ENCODE data around the gene EDA. TPM values are rescaled to one million over a fixed set of nuclear protein-coding genes. Genes with fewer than 3 reads are reported as not detected.
"Not testable (repeated sequence)": the region's sequence is repeated elsewhere in the genome, so short reads cannot be mapped to it uniquely, and the experiment has no call there.

The EDA gene
- total RNA-seq, 5 donors from 2014 or later (not counting 1 experiment from before 2014, with no cell fraction given), result 5.0 to 12.1 (median 8.2) TPM

- no peak overlapping the region for H3K27ac Mint-ChIP-seq
- Histone ChIP-seq H3K36me3 (ENCODE audit: control insufficient read depth in 2 of 2, extremely low read depth in 1 of 2, insufficient read depth in 1 of 2, low read length in 1 of 2) (no peaks in the 10 kb centered on the region), H3K27ac (ENCODE audit: low read length) (no peak overlapping the region), H3K27me3 (replicated peaks in 1 of 2; ENCODE audit: control insufficient read depth in 2 of 2, extremely low read depth in 1 of 2, insufficient read depth in 2 of 2, low read length in 1 of 2) (no peaks in the 10 kb centered on the region), H3K4me3 (ENCODE audit: control insufficient read depth in 1 of 2, extremely low read depth in 1 of 2, low read length in 1 of 2) (no peak overlapping the region), H3K9me3 (no peaks in the 10 kb centered on the region), H3K4me1 (ENCODE audit: control insufficient read depth in 1 of 2, extremely low read depth in 1 of 2, insufficient read depth in 2 of 2, low read length in 2 of 2) (no peaks in the 10 kb centered on the region)
- peaks cover 8% of the 10 kb centered on the region for H3K36me3 Mint-ChIP-seq
- H3K4me3 Mint-ChIP-seq, result no peak overlapping the region
- H3K27me3 Mint-ChIP-seq, result no peaks in the 10 kb centered on the region
- POLR2A ChIA-PET, result no interaction called here
- no peak for DNase-seq
- H3K9me3 Mint-ChIP-seq, result peaks cover 0 to 6% (median 5%) of the 10 kb centered on the region in 3 donors
- no peak for ATAC-seq (replicated peaks in 1 of 4)
- CTCF ChIA-PET, result interaction anchor here in 1 of 2 donors (0.7 kb wide), 1 partner anchor 1619 kb away, joined by 3 read pairs; no protein-coding TSS in a partner anchor
- no CpG with 5 or more reads among the region's 1 CpG for WGBS (ENCODE audit: insufficient coverage)
- H3K4me1 Mint-ChIP-seq, result peaks cover 0 to 13% (median 5%) of the 10 kb centered on the region in 3 donors
These were observed 197.8 kb downstream of the EDA start for GRCh38 chrX:69813677-69814076.

GRCh38 chrX:69815063-69815462, 199.2 kb downstream of the EDA start:
- Histone ChIP-seq H3K4me1 (ENCODE audit: control insufficient read depth in 1 of 2, extremely low read depth in 1 of 2, insufficient read depth in 2 of 2, low read length in 2 of 2) (no peaks in the 10 kb centered on the region), H3K9me3 (no peaks in the 10 kb centered on the region), H3K27me3 (replicated peaks in 1 of 2; ENCODE audit: control insufficient read depth in 2 of 2, extremely low read depth in 1 of 2, insufficient read depth in 2 of 2, low read length in 1 of 2) (no peaks in the 10 kb centered on the region), H3K27ac (ENCODE audit: low read length) (no peak overlapping the region), H3K36me3 (ENCODE audit: control insufficient read depth in 2 of 2, extremely low read depth in 1 of 2, insufficient read depth in 1 of 2, low read length in 1 of 2) (no peaks in the 10 kb centered on the region), H3K4me3 (ENCODE audit: control insufficient read depth in 1 of 2, extremely low read depth in 1 of 2, low read length in 1 of 2) (no peak overlapping the region)
- H3K4me3 Mint-ChIP-seq, result no peak overlapping the region
- peaks cover 0 to 12% (median 11%) of the 10 kb centered on the region in 3 donors for H3K9me3 Mint-ChIP-seq
- H3K36me3 Mint-ChIP-seq, result peaks cover 5% of the 10 kb centered on the region
- H3K27me3 Mint-ChIP-seq, result no peaks in the 10 kb centered on the region
- no peak for ATAC-seq (replicated peaks in 1 of 4)
- no peak for DNase-seq
- ChIA-PET CTCF (no interaction called here), POLR2A (no interaction called here)
- peaks cover 0 to 11% (median 5%) of the 10 kb centered on the region in 3 donors for H3K4me1 Mint-ChIP-seq
- no peak overlapping the region for H3K27ac Mint-ChIP-seq
- no CpG with 5 or more reads among the region's 4 CpGs for WGBS (ENCODE audit: insufficient coverage)

- no peak for DNase-seq
These were observed 199.6 kb downstream of the EDA start for GRCh38 chrX:69815519-69815918.

GRCh38 chrX:69844636-69845035, 228.7 kb downstream of the EDA start:
- Histone ChIP-seq H3K27me3 (replicated peaks in 1 of 2; ENCODE audit: control insufficient read depth in 2 of 2, extremely low read depth in 1 of 2, insufficient read depth in 2 of 2, low read length in 1 of 2) (no peaks in the 10 kb centered on the region), H3K9me3 (no peaks in the 10 kb centered on the region), H3K4me1 (ENCODE audit: control insufficient read depth in 1 of 2, extremely low read depth in 1 of 2, insufficient read depth in 2 of 2, low read length in 2 of 2) (no peaks in the 10 kb centered on the region), H3K27ac (ENCODE audit: low read length) (no peak overlapping the region), H3K36me3 (ENCODE audit: control insufficient read depth in 2 of 2, extremely low read depth in 1 of 2, insufficient read depth in 1 of 2, low read length in 1 of 2) (no peaks in the 10 kb centered on the region), H3K4me3 (ENCODE audit: control insufficient read depth in 1 of 2, extremely low read depth in 1 of 2, low read length in 1 of 2) (no peak overlapping the region)
- POLR2A ChIA-PET, result no interaction called here
- Mint-ChIP-seq H3K27me3 (no peaks in the 10 kb centered on the region), H3K4me1 (no peaks in the 10 kb centered on the region), H3K9me3 (peaks cover 0 to 4% (median 0%) of the 10 kb centered on the region in 3 donors), H3K27ac (no peak overlapping the region), H3K4me3 (no peak overlapping the region), H3K36me3 (peaks cover 7% of the 10 kb centered on the region)
- DNase-seq, result no peak
- WGBS (ENCODE audit: insufficient coverage), result no CpG with 5 or more reads among the region's 3 CpGs
- CTCF ChIA-PET, result no interaction called here
- ATAC-seq (replicated peaks in 1 of 4), result no peak

More at GRCh38 chrX:69815519-69815918, 199.6 kb downstream of the EDA start:
- Mint-ChIP-seq H3K27ac (no peak overlapping the region), H3K27me3 (no peaks in the 10 kb centered on the region), H3K36me3 (peaks cover 5% of the 10 kb centered on the region), H3K9me3 (peaks cover 0 to 12% (median 11%) of the 10 kb centered on the region in 3 donors), H3K4me3 (no peak overlapping the region), H3K4me1 (peaks cover 0 to 11% (median 5%) of the 10 kb centered on the region in 3 donors)
- 40% methylated on average over 1 of the region's 4 CpGs for WGBS (ENCODE audit: insufficient coverage)
- no peaks in the 10 kb centered on the region for H3K4me1 ChIP-seq (ENCODE audit: control insufficient read depth in 1 of 2, extremely low read depth in 1 of 2, insufficient read depth in 2 of 2, low read length in 2 of 2)
- H3K27ac ChIP-seq (ENCODE audit: low read length), result no peak overlapping the region
- H3K36me3 ChIP-seq (ENCODE audit: control insufficient read depth in 2 of 2, extremely low read depth in 1 of 2, insufficient read depth in 1 of 2, low read length in 1 of 2), result no peaks in the 10 kb centered on the region
- POLR2A ChIA-PET, result no interaction called here
- no peak overlapping the region for H3K4me3 ChIP-seq (ENCODE audit: control insufficient read depth in 1 of 2, extremely low read depth in 1 of 2, low read length in 1 of 2)
- no peaks in the 10 kb centered on the region for H3K9me3 ChIP-seq
- CTCF ChIA-PET, result no interaction called here
- no peak for ATAC-seq (replicated peaks in 1 of 4)
- no peaks in the 10 kb centered on the region for H3K27me3 ChIP-seq (replicated peaks in 1 of 2; ENCODE audit: control insufficient read depth in 2 of 2, extremely low read depth in 1 of 2, insufficient read depth in 2 of 2, low read length in 1 of 2)

GRCh38 chrX:69859999-69860398, 244.1 kb downstream of the EDA start:
- DNase-seq; H3K27ac Mint-ChIP-seq; H3K4me1 Mint-ChIP-seq; H3K27ac ChIP-seq (ENCODE audit: low read length); H3K4me3 Mint-ChIP-seq; H3K4me1 ChIP-seq (ENCODE audit: control insufficient read depth in 1 of 2, extremely low read depth in 1 of 2, insufficient read depth in 2 of 2, low read length in 2 of 2); ATAC-seq (replicated peaks in 1 of 4); H3K4me3 ChIP-seq (ENCODE audit: control insufficient read depth in 1 of 2, extremely low read depth in 1 of 2, low read length in 1 of 2); CTCF ChIA-PET; H3K9me3 ChIP-seq; POLR2A ChIA-PET; H3K27me3 ChIP-seq (replicated peaks in 1 of 2; ENCODE audit: control insufficient read depth in 2 of 2, extremely low read depth in 1 of 2, insufficient read depth in 2 of 2, low read length in 1 of 2); H3K36me3 ChIP-seq (ENCODE audit: control insufficient read depth in 2 of 2, extremely low read depth in 1 of 2, insufficient read depth in 1 of 2, low read length in 1 of 2): not testable (repeated sequence)
- Mint-ChIP-seq H3K36me3 (peaks cover 29% of the 10 kb centered on the region), H3K9me3 (peaks cover 8 to 18% (median 15%) of the 10 kb centered on the region in 3 donors), H3K27me3 (peaks cover 0 to 20% of the 10 kb centered on the region in 2 donors)

GRCh38 chrX:69876221-69876620, 260.3 kb downstream of the EDA start:
- ATAC-seq (replicated peaks in 1 of 4), result no peak
- no CpG with 5 or more reads among the region's 1 CpG for WGBS (ENCODE audit: insufficient coverage)
- Histone ChIP-seq H3K4me1 (ENCODE audit: control insufficient read depth in 1 of 2, extremely low read depth in 1 of 2, insufficient read depth in 2 of 2, low read length in 2 of 2) (no peaks in the 10 kb centered on the region), H3K9me3 (no peaks in the 10 kb centered on the region), H3K36me3 (ENCODE audit: control insufficient read depth in 2 of 2, extremely low read depth in 1 of 2, insufficient read depth in 1 of 2, low read length in 1 of 2) (no peaks in the 10 kb centered on the region), H3K4me3 (ENCODE audit: control insufficient read depth in 1 of 2, extremely low read depth in 1 of 2, low read length in 1 of 2) (no peak overlapping the region), H3K27me3 (replicated peaks in 1 of 2; ENCODE audit: control insufficient read depth in 2 of 2, extremely low read depth in 1 of 2, insufficient read depth in 2 of 2, low read length in 1 of 2) (no peaks in the 10 kb centered on the region), H3K27ac (ENCODE audit: low read length) (no peak overlapping the region)
- H3K9me3 Mint-ChIP-seq, result peaks cover 0 to 19% (median 0%) of the 10 kb centered on the region in 3 donors
- H3K4me1 Mint-ChIP-seq, result no peaks in the 10 kb centered on the region
- DNase-seq, result no peak
- ChIA-PET CTCF (no interaction called here), POLR2A (no interaction called here)
- peaks cover 0 to 3% of the 10 kb centered on the region in 2 donors for H3K27me3 Mint-ChIP-seq
- no peak overlapping the region for H3K4me3 Mint-ChIP-seq
- peaks cover 7% of the 10 kb centered on the region for H3K36me3 Mint-ChIP-seq
- no peak overlapping the region for H3K27ac Mint-ChIP-seq

GRCh38 chrX:69884210-69884609, 268.3 kb downstream of the EDA start:
- H3K36me3 ChIP-seq (ENCODE audit: control insufficient read depth in 2 of 2, extremely low read depth in 1 of 2, insufficient read depth in 1 of 2, low read length in 1 of 2), result no peaks in the 10 kb centered on the region
- H3K9me3 ChIP-seq, result no peaks in the 10 kb centered on the region
- no CpG with 5 or more reads among the region's 1 CpG for WGBS (ENCODE audit: insufficient coverage)
- H3K4me3 Mint-ChIP-seq, result no peak overlapping the region
- DNase-seq (no peak), ATAC-seq (replicated peaks in 1 of 4) (no peak)
- no peak overlapping the region for H3K4me3 ChIP-seq (ENCODE audit: control insufficient read depth in 1 of 2, extremely low read depth in 1 of 2, low read length in 1 of 2)
- H3K4me1 Mint-ChIP-seq, result no peaks in the 10 kb centered on the region
- no peak overlapping the region for H3K27ac Mint-ChIP-seq
- peaks cover 7 to 32% (median 10%) of the 10 kb centered on the region in 3 donors for H3K9me3 Mint-ChIP-seq
- no peak overlapping the region for H3K27ac ChIP-seq (ENCODE audit: low read length)
- H3K27me3 ChIP-seq (replicated peaks in 1 of 2; ENCODE audit: control insufficient read depth in 2 of 2, extremely low read depth in 1 of 2, insufficient read depth in 2 of 2, low read length in 1 of 2), result peaks cover 0 to 4% of the 10 kb centered on the region in 2 experiments
- H3K36me3 Mint-ChIP-seq, result peaks cover 26% of the 10 kb centered on the region
- no peaks in the 10 kb centered on the region for H3K4me1 ChIP-seq (ENCODE audit: control insufficient read depth in 1 of 2, extremely low read depth in 1 of 2, insufficient read depth in 2 of 2, low read length in 2 of 2)
- H3K27me3 Mint-ChIP-seq, result peaks cover 0 to 5% of the 10 kb centered on the region in 2 donors
- ChIA-PET POLR2A (no interaction called here), CTCF (no interaction called here)
